Activated naive CD4-positive, alpha-beta T cell treated with anti-CD3 and anti-CD28 coated beads, Interleukin-2, amount 50 U/mL, for 24 hours (primary cell): ENCODE results near the gene SLAIN2.
"Not testable (repeated sequence)": the region's sequence is repeated elsewhere in the genome, so short reads cannot be mapped to it uniquely, and the experiment has no call there.

Experiments
- H3K27ac Mint-ChIP-seq: one replicate; pipeline ENCODE4 v1.8.0; 2021; ENCODE audit warnings: mild to moderate bottlenecking, mixed read lengths
- H3K27me3 Mint-ChIP-seq: one replicate; pipeline ENCODE4 v1.8.0; 2021; ENCODE audit warnings: mixed read lengths
- H3K36me3 Mint-ChIP-seq: one replicate; pipeline ENCODE4 v1.8.0; 2021; ENCODE audit warnings: mixed read lengths
- H3K4me1 Mint-ChIP-seq: one replicate; pipeline ENCODE4 v1.8.0; 2021; ENCODE audit warnings: mixed read lengths
- H3K4me3 Mint-ChIP-seq: one replicate; pipeline ENCODE4 v1.8.0; 2021; ENCODE audit warnings: mild to moderate bottlenecking, mixed read lengths
- H3K9me3 Mint-ChIP-seq: one replicate; pipeline ENCODE4 v1.8.0; 2021; ENCODE audit warnings: mixed read lengths

SLAIN2 gene

GRCh38 chr4:48432017-48432416, 90.7 kb downstream of the SLAIN2 start:
- no peak overlapping the region for H3K4me3 Mint-ChIP-seq
- H3K27me3 Mint-ChIP-seq, result no peaks in the 10 kb centered on the region
- H3K4me1 Mint-ChIP-seq, result peaks cover 47% of the 10 kb centered on the region
- no peaks in the 10 kb centered on the region for H3K9me3 Mint-ChIP-seq
- H3K27ac Mint-ChIP-seq, result peak overlapping the region; percentile 0
- H3K36me3 Mint-ChIP-seq, result peaks cover 6% of the 10 kb centered on the region

- Mint-ChIP-seq H3K9me3 (no peaks in the 10 kb centered on the region), H3K36me3 (no peaks in the 10 kb centered on the region), H3K4me1 (peaks cover 8% of the 10 kb centered on the region), H3K27me3 (no peaks in the 10 kb centered on the region), H3K27ac (no peak overlapping the region), H3K4me3 (no peak overlapping the region)
These were observed 95.0 kb downstream of the SLAIN2 start for GRCh38 chr4:48436318-48436717.

- no peak overlapping the region for H3K4me3 Mint-ChIP-seq
These were observed 98.7 kb downstream of the SLAIN2 start for GRCh38 chr4:48439988-48440387.

GRCh38 chr4:48440914-48441313, 99.6 kb downstream of the SLAIN2 start:
- H3K9me3 Mint-ChIP-seq, H3K4me3 Mint-ChIP-seq, H3K27me3 Mint-ChIP-seq, H3K4me1 Mint-ChIP-seq, H3K36me3 Mint-ChIP-seq: not testable (repeated sequence)
- peak overlapping the region; percentile 21 for H3K27ac Mint-ChIP-seq

More at GRCh38 chr4:48439988-48440387, 98.7 kb downstream of the SLAIN2 start:
- Mint-ChIP-seq H3K36me3 (no peaks in the 10 kb centered on the region), H3K27ac (no peak overlapping the region), H3K4me1 (no peaks in the 10 kb centered on the region), H3K9me3 (no peaks in the 10 kb centered on the region), H3K27me3 (no peaks in the 10 kb centered on the region)

GRCh38 chr4:48445704-48446103, 104.4 kb downstream of the SLAIN2 start:
- Mint-ChIP-seq H3K4me1 (no peaks in the 10 kb centered on the region), H3K36me3 (no peaks in the 10 kb centered on the region), H3K27ac (no peak overlapping the region), H3K4me3 (no peak overlapping the region), H3K9me3 (no peaks in the 10 kb centered on the region), H3K27me3 (peaks cover 3% of the 10 kb centered on the region)

- Mint-ChIP-seq H3K9me3 (no peaks in the 10 kb centered on the region), H3K4me1 (no peaks in the 10 kb centered on the region), H3K27me3 (peaks cover 5% of the 10 kb centered on the region), H3K36me3 (no peaks in the 10 kb centered on the region), H3K27ac (no peak overlapping the region), H3K4me3 (no peak overlapping the region)
These were observed 105.3 kb downstream of the SLAIN2 start for GRCh38 chr4:48446642-48447041.

- Mint-ChIP-seq H3K4me3 (no peak overlapping the region), H3K27me3 (peaks cover 5% of the 10 kb centered on the region), H3K27ac (no peak overlapping the region), H3K36me3 (no peaks in the 10 kb centered on the region), H3K4me1 (no peaks in the 10 kb centered on the region), H3K9me3 (no peaks in the 10 kb centered on the region)
These were observed 107.8 kb downstream of the SLAIN2 start for GRCh38 chr4:48449151-48449550.

GRCh38 chr4:48450740-48451139, 109.4 kb downstream of the SLAIN2 start:
- no peak overlapping the region for H3K4me3 Mint-ChIP-seq
- no peak overlapping the region for H3K27ac Mint-ChIP-seq
- no peaks in the 10 kb centered on the region for H3K4me1 Mint-ChIP-seq
- peaks cover 4% of the 10 kb centered on the region for H3K9me3 Mint-ChIP-seq
- peaks cover 5% of the 10 kb centered on the region for H3K27me3 Mint-ChIP-seq
- H3K36me3 Mint-ChIP-seq, result peaks cover 1% of the 10 kb centered on the region

GRCh38 chr4:48451656-48452055, 110.3 kb downstream of the SLAIN2 start:
- H3K27ac Mint-ChIP-seq, H3K36me3 Mint-ChIP-seq, H3K4me1 Mint-ChIP-seq, H3K9me3 Mint-ChIP-seq, H3K4me3 Mint-ChIP-seq, H3K27me3 Mint-ChIP-seq: not testable (repeated sequence)

- Mint-ChIP-seq H3K4me1 (no peaks in the 10 kb centered on the region), H3K4me3 (no peak overlapping the region), H3K27ac (no peak overlapping the region)
These were observed 113.3 kb downstream of the SLAIN2 start for GRCh38 chr4:48454591-48454990.

GRCh38 chr4:48461000-48461399, 119.7 kb downstream of the SLAIN2 start:
- Mint-ChIP-seq H3K4me3 (no peak overlapping the region), H3K27me3 (no peaks in the 10 kb centered on the region), H3K4me1 (no peaks in the 10 kb centered on the region), H3K9me3 (no peaks in the 10 kb centered on the region), H3K27ac (no peak overlapping the region), H3K36me3 (no peaks in the 10 kb centered on the region)

More at GRCh38 chr4:48454591-48454990, 113.3 kb downstream of the SLAIN2 start:
- peaks cover 6% of the 10 kb centered on the region for H3K9me3 Mint-ChIP-seq
- H3K36me3 Mint-ChIP-seq, result peaks cover 1% of the 10 kb centered on the region
- H3K27me3 Mint-ChIP-seq, result peaks cover 1% of the 10 kb centered on the region

GRCh38 chr4:48462363-48462762, 121.0 kb downstream of the SLAIN2 start:
- Mint-ChIP-seq H3K27me3 (no peaks in the 10 kb centered on the region), H3K36me3 (no peaks in the 10 kb centered on the region), H3K9me3 (no peaks in the 10 kb centered on the region), H3K4me3 (no peak overlapping the region), H3K27ac (no peak overlapping the region), H3K4me1 (no peaks in the 10 kb centered on the region)

GRCh38 chr4:48467442-48467841, 126.1 kb downstream of the SLAIN2 start:
- Mint-ChIP-seq H3K27ac (no peak overlapping the region), H3K27me3 (no peaks in the 10 kb centered on the region), H3K4me1 (no peaks in the 10 kb centered on the region), H3K36me3 (peaks cover 2% of the 10 kb centered on the region), H3K9me3 (no peaks in the 10 kb centered on the region), H3K4me3 (no peak overlapping the region)

- no peaks in the 10 kb centered on the region for H3K9me3 Mint-ChIP-seq
- H3K27me3 Mint-ChIP-seq, result no peaks in the 10 kb centered on the region
- no peak overlapping the region for H3K4me3 Mint-ChIP-seq
- H3K27ac Mint-ChIP-seq, result no peak overlapping the region
- H3K4me1 Mint-ChIP-seq, result no peaks in the 10 kb centered on the region
- peaks cover 2% of the 10 kb centered on the region for H3K36me3 Mint-ChIP-seq
These were observed 126.6 kb downstream of the SLAIN2 start for GRCh38 chr4:48467891-48468290.

GRCh38 chr4:48470137-48470536, 128.8 kb downstream of the SLAIN2 start:
- Mint-ChIP-seq H3K27me3 (no peaks in the 10 kb centered on the region), H3K4me1 (no peaks in the 10 kb centered on the region), H3K9me3 (no peaks in the 10 kb centered on the region), H3K36me3 (peaks cover 2% of the 10 kb centered on the region), H3K4me3 (no peak overlapping the region), H3K27ac (no peak overlapping the region)

GRCh38 chr4:48470570-48470969, 129.2 kb downstream of the SLAIN2 start:
- Mint-ChIP-seq H3K4me1 (no peaks in the 10 kb centered on the region), H3K27ac (no peak overlapping the region), H3K36me3 (peaks cover 2% of the 10 kb centered on the region), H3K9me3 (no peaks in the 10 kb centered on the region), H3K4me3 (no peak overlapping the region), H3K27me3 (no peaks in the 10 kb centered on the region)

- Mint-ChIP-seq H3K4me1 (no peaks in the 10 kb centered on the region), H3K27me3 (no peaks in the 10 kb centered on the region), H3K9me3 (no peaks in the 10 kb centered on the region), H3K4me3 (no peak overlapping the region), H3K36me3 (peaks cover 2% of the 10 kb centered on the region), H3K27ac (no peak overlapping the region)
These were observed 131.5 kb downstream of the SLAIN2 start for GRCh38 chr4:48472794-48473193.
